ENCODE data around the gene RASSF8.

The RASSF8 gene

DNA sequence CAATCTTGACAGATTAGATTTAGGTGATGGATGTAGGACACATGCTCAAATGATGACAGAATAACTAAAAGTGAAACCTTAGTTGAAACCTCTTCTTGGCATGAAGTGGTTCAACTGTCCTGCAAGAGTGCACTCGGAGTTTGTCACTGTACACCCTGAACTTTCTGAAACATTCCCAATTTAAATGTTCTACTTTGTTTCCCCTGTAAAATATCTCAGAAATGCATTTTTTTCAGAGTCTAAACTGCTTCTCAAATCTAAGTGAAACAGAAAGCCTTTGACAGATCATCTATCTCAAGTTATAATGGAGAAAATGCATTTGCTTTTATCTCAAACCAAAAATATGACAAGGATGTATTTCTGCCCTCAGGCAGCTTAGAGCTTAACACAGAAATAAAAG, 100.3 kb downstream of the RASSF8 start:
- TF ChIP-seq, protein P1, sequence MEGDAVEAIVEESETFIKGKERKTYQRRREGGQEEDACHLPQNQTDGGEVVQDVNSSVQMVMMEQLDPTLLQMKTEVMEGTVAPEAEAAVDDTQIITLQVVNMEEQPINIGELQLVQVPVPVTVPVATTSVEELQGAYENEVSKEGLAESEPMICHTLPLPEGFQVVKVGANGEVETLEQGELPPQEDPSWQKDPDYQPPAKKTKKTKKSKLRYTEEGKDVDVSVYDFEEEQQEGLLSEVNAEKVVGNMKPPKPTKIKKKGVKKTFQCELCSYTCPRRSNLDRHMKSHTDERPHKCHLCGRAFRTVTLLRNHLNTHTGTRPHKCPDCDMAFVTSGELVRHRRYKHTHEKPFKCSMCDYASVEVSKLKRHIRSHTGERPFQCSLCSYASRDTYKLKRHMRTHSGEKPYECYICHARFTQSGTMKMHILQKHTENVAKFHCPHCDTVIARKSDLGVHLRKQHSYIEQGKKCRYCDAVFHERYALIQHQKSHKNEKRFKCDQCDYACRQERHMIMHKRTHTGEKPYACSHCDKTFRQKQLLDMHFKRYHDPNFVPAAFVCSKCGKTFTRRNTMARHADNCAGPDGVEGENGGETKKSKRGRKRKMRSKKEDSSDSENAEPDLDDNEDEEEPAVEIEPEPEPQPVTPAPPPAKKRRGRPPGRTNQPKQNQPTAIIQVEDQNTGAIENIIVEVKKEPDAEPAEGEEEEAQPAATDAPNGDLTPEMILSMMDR (conservative IDR thresholded peaks at IDR 0.05; ENCODE audit: low read depth), result no peak
- ChIA-PET CTCF (no interaction called here), POLR2A (ENCODE audit: low non-redundant PET) (no interaction called here)

DNA sequence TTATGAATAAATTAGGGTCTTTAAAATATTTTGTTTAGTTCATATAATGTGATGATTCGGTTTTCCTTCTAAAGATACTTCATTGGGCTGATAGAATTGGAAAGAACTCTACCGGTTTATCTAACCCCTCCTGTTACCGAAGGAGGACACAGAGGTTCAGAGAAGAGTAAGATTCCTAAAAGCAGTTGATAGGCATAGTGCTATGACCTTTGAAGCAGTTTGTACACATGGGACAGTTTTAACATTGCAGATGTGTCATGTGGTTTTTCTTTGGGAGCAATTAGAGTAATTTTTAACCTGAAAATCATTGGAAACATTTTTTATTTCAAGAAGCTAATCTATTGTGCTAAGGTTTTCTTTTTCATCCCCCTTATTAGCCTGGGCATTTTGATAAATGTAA, 103.5 kb downstream of the RASSF8 start:
- no peak overlapping the region for H3K27ac ChIP-seq
- CTCF ChIA-PET, result no interaction called here
- POLR2A ChIA-PET (ENCODE audit: low non-redundant PET), result no interaction called here
- no peak for DNase-seq (ENCODE audit: low spot score)
- TF ChIP-seq, protein P1 (conservative IDR thresholded peaks at IDR 0.05; ENCODE audit: low read depth), result no peak

More for the DNA sequence above, 100.3 kb downstream of the RASSF8 start:
- no peak overlapping the region for H3K27ac ChIP-seq
- DNase-seq (ENCODE audit: low spot score), result no peak

GRCh38 chr12:26062566-26062965, 104.1 kb downstream of the RASSF8 start:
- peak; percentile 46 for DNase-seq (ENCODE audit: low spot score)
- ChIA-PET POLR2A (ENCODE audit: low non-redundant PET) (no interaction called here), CTCF (no interaction called here)
- TF ChIP-seq, protein P1 (conservative IDR thresholded peaks at IDR 0.05; ENCODE audit: low read depth), result no peak
- H3K27ac ChIP-seq, result no peak overlapping the region

DNA sequence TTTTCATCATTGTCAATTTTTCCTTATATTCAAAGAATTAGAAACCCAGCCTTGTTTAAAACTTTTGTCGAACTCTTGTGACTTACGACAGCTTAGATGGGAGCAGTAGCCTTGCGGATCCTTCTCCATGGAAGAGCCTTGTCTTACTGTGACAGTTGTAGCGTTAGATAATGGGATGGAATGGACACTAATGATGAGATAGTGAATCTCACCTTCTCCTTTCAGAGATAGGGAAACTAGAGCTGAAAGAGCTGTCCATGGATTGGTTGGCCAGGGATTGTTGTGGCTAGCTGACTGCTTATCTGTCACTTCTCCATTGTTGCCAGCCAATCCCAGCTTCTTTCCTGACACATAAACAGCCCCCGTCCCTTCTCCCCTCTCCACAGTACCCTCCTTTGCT, 107.0 kb downstream of the RASSF8 start:
- POLR2A ChIA-PET (ENCODE audit: low non-redundant PET), result no interaction called here
- no peak overlapping the region for H3K27ac ChIP-seq
- DNase-seq (ENCODE audit: low spot score), result no peak
- TF ChIP-seq, protein P1 (conservative IDR thresholded peaks at IDR 0.05; ENCODE audit: low read depth), result no peak
- CTCF ChIA-PET, result no interaction called here

- CTCF ChIA-PET, result no interaction called here
- H3K27ac ChIP-seq, result no peak overlapping the region
- no peak for DNase-seq (ENCODE audit: low spot score)
- TF ChIP-seq, protein P1 (conservative IDR thresholded peaks at IDR 0.05; ENCODE audit: low read depth), result no peak
- POLR2A ChIA-PET (ENCODE audit: low non-redundant PET), result no interaction called here
Observed at GRCh38 chr12:26068503-26068902, 110.0 kb downstream of the RASSF8 start.

DNA sequence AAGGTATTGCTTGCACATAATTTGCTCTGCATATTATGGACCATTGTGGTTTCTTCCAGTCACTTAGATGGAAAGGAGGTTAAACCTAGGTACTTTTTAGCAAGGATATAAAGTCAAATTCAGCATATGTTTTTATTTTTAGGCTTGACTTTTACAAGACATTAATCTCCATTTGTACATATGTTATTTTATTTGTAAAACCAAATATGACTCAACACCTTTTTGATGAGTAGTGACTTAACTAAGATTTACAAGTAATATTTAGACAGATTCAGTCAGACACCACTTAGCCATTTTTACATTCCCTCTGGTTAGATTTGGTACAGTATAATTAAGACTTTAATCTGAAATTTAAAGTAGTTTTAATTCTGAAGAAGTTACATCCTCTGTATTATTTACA, 111.3 kb downstream of the RASSF8 start:
- TF ChIP-seq, protein P1 (conservative IDR thresholded peaks at IDR 0.05; ENCODE audit: low read depth), result no peak
- ChIA-PET CTCF (no interaction called here), POLR2A (ENCODE audit: low non-redundant PET) (no interaction called here)
- no peak overlapping the region for H3K27ac ChIP-seq
- no peak for DNase-seq (ENCODE audit: low spot score)

Data from RWPE1 (cell line).